Cardiac septum (tissue), 1 donor: ENCODE data around the gene EIPR1. TPM values are rescaled to one million over a fixed set of nuclear protein-coding genes. Genes with fewer than 3 reads are reported as not detected.

Experiments
- DNase-seq: peaks from one replicate; pipeline ENCODE4 v3.0.0-alpha.2; 2020; ENCODE audit warnings: low spot score
- intact Hi-C: fragments of 100-400 bp; cut with DNase I; formaldehyde crosslinking; loops from one replicate; pipeline ENCODE4 v1.14.0; 2022
- total RNA-seq: library from RNA; stranded (reverse); fragmentation: NEBNext Ultra II Directional; extraction: Animal tissue kit (Norgen Biotek cat#: 25700); gene quantifications from one replicate; pipeline ENCODE4 v1.2.1, GENCODE V29; 2021
- donor health status: DM: no; HTN: no; CAD: no.

EIPR1 gene
- total RNA-seq, 1 donor from 2014 or later = 10.5 TPM

DNA sequence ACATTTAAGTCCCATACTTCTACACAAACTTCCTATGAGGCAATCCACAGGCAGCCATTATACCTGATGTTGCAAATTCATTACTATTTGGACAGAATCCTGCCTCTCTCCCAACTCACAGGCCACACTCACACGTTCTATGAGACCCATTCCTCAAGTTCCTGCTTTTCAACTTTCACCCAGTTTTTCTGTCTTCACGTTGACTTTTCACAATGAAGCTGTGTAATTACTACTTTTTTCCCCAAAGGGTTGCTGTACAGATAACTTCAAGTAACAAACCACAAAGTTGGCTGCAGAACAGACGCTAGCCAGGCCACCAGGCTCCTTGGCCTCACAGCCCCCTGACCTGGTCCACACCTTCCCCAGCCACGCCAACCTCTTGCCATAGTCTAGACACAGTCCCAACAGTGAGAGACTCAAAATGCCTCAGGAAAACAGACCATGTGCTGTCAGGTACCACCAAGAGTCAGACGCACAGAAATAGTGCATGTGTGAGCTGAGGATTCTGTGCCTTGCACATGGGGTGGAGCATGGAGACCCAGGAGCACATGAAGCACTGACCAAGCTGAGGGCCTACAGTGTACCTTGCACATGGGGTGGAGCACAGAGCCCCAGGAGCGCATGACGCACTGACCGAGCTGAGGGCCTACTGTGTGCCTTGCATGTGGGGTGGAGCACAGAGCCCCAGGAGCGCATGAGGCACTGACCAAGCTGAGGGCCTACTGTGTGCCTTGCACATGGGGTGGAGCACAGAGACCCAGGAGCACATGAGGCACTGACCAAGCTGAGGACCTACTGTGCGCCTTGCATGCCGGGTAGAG is 61.0 kb downstream of the EIPR1 start:
- intact Hi-C loops = no loop called here
- no peak for DNase-seq

- DNase-seq = peak; percentile 47
- intact Hi-C loops = no loop called here
Observed at GRCh38 chr2:3314626-3315025, 63.0 kb downstream of the EIPR1 start.

DNA sequence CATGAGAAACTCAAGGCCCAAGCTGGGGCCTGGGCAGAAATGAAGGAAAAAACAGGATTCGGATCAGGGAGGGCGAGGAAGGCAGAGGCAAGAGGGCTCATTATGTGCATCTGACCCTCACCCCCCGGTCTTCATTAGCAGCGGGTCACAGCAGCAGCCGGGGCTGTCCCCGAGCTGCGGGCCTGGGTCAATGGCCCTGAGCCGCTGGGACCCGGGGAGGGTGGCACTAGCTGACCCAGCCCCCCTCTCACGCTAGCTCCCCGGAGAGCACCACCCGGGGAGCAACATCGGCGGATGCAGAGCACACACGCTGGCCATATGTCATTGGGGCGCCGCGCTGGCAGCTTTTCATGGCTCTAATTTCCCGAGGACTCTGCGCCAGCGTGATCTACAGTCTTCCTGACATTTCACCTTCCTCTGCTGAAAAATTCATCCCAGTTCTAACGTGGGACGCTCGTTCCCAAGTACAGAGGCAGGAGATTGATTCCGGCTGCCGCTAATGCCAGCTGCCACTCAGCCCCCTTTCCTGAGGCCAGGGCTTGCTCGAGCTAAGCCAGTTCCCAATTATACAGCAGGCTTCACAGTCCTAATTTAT is 63.7 kb downstream of the EIPR1 start:
- peak; percentile 68 for DNase-seq

GRCh38 chr2:3312576-3313345 is 64.9 kb downstream of the EIPR1 start:
- intact Hi-C loops = no loop called here
- peak; percentile 51 for DNase-seq

More for the DNA sequence above, 63.7 kb downstream of the EIPR1 start:
- intact Hi-C loops = no loop called here

DNA sequence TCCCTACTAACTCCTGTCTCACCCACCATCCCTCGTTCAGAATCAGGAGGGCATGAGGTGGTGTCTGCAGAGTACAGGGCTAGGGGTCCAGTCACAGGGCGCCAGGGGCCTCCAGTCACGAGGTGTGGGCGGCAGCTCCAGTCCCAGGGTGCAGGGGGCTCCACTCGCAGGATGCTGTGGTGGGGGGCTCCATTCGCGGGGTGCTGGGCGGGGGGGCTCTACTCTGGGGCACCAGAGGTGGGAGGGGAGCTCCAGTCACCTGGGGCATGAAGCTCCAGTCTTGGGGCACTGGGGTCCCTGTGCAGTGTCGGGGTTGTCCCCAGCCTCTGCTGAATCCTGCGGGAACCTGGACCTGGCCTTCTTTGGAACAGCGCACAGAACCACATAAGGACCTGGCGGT is 66.0 kb downstream of the EIPR1 start:
- DNase-seq = peak; percentile 67
- intact Hi-C loops = no loop called here

DNA sequence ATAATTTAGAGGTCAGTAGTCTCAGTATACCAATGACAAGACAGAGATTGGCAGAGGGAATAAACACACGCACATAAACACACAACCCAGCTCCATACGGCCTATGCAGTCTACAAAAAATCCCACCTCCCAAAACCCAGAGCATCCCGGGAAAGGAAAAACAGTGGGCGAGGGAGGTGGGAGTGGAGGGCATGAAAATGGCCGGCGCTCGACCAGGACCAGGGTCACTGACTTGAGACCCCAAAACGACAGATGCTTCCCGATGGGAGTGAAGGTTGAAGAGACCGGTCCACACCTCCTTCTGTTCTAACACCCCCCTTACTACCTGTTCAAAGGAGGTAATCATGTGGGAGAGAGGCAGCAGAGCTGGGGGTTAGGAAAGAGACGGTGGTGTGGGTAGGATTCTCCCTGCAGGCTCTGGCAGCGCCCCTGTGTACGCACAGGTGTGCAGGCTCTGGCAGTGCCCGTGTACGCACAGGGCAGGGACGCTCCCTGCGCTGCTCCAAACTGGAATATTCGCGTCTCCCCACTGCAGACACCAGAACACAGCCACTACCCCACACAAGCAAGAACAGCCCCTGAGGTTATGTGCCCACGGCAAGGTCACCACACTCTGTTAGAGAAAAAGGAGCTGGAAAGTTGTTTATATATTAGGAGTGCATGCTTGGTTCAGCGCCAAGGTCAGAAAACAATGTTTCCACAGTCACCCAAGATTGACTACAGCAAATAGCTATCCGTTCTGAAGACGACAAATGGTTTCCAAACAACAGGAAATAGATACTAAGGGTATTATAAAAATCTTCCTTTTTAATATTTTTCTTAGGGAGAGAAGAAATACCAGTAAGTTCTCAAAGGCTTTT is 67.9 kb downstream of the EIPR1 start:
- intact Hi-C loops = loop anchor here (10.0 kb wide), 1 partner anchor 465 kb away; no protein-coding TSS in a partner anchor

GRCh38 chr2:3307901-3308300 is 69.7 kb downstream of the EIPR1 start:
- intact Hi-C loops = loop anchor here (10.0 kb wide), 1 partner anchor 463 kb away; no protein-coding TSS in a partner anchor
- peak; percentile 24 for DNase-seq

More for the DNA sequence above, 67.9 kb downstream of the EIPR1 start:
- peak; percentile 27 for DNase-seq

DNA sequence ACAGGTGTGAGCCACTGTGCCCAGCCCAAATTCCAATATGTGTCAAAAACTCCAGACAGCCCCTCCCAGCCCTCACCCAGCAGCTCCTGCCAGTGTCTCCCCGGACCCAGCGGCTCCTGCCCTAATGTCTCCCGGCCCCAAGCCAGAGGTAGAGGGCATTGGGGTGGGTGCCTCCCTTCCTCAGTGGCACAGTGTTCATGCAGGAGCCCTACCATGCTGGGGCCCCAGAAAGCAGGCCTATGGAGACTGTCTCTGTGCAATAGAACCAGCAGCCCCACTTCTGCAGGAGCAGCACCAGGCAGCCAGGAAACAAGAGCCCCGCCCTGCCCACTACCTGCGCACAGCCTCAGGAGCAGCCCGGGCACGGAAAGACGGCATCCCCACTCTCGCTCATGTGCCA is 70.4 kb downstream of the EIPR1 start:
- intact Hi-C loops = loop anchor here (10.0 kb wide), 1 partner anchor 462 kb away; no protein-coding TSS in a partner anchor
- DNase-seq = no peak

DNA sequence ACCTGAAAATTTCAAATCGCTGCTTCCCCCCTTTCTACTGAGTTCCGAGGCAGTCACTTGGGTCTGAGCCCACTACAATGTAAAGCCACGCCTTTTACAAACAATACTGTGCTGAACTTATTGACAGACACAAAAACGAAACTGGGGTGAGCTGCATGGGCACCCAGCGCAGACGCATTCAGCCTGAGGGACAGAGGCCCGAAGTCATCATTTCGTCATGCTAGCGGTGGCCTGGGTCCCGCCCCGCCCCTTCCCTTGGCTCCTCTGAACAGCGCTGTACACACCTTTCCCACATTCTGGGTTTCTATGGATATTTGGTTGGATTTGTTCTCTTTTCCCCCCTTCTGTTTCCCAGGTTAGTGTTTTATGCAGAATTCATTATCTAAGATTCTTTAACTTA is 71.7 kb downstream of the EIPR1 start:
- DNase-seq = peak; percentile 63
- intact Hi-C loops = loop anchor here (10.0 kb wide), 1 partner anchor 461 kb away; no protein-coding TSS in a partner anchor

- no peak for DNase-seq
- intact Hi-C loops = loop anchor here (10.0 kb wide), 1 partner anchor 461 kb away; no protein-coding TSS in a partner anchor
Observed at GRCh38 chr2:3305431-3305830, 72.2 kb downstream of the EIPR1 start.

- peak; percentile 94 for DNase-seq
- intact Hi-C loops = loop anchor here (5.0 to 10.0 kb wide), 2 partner anchors 301 to 459 kb away; no protein-coding TSS in a partner anchor
Observed at GRCh38 chr2:3303583-3304406, 73.8 kb downstream of the EIPR1 start.

- intact Hi-C loops = loop anchor here (5.0 to 10.0 kb wide), 2 partner anchors 301 to 458 kb away; no protein-coding TSS in a partner anchor
- DNase-seq = peak; percentile 63
Observed at GRCh38 chr2:3302751-3303582, 74.7 kb downstream of the EIPR1 start.

DNA sequence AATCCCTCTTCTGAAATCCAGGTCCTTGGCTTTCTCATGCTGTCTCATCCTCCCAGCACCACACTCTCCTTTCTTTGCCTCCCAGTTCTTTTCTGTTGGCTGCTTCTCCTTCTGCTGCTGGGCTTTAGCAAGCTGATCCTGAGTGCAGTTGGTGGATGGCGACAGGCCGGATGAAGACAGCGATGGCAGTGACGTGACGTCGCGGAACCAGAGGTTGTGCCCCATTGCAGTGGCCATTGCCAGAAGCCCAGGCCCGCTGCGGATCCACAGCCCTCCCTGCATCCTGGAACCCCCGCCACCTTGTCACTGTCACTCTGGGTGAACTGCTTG is 75.2 kb downstream of the EIPR1 start:
- DNase-seq = no peak
- intact Hi-C loops = loop anchor here (5.0 to 10.0 kb wide), 2 partner anchors 300 to 458 kb away; no protein-coding TSS in a partner anchor

DNA sequence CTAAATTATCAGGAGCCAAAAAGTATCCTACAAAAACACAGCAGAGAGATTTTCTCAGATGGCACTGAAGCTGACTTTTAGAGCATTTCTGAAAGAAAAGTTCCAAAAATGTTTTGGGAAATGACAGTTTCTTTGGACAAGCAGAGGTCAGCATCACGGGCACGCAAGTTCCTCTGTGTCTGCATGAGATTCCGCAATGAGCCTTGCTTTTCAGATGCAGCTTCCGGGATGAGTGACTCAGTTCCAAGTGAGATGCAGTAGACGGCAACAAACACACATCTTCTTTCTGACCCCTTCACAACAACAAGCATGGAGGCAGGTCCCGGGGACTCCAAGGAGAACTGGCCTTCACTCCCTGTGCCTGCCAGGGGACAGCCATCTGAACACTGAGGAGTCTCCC is 76.6 kb downstream of the EIPR1 start:
- DNase-seq = peak; percentile 57
- intact Hi-C loops = loop anchor here (5.0 to 10.0 kb wide), 2 partner anchors 299 to 456 kb away; no protein-coding TSS in a partner anchor

DNA sequence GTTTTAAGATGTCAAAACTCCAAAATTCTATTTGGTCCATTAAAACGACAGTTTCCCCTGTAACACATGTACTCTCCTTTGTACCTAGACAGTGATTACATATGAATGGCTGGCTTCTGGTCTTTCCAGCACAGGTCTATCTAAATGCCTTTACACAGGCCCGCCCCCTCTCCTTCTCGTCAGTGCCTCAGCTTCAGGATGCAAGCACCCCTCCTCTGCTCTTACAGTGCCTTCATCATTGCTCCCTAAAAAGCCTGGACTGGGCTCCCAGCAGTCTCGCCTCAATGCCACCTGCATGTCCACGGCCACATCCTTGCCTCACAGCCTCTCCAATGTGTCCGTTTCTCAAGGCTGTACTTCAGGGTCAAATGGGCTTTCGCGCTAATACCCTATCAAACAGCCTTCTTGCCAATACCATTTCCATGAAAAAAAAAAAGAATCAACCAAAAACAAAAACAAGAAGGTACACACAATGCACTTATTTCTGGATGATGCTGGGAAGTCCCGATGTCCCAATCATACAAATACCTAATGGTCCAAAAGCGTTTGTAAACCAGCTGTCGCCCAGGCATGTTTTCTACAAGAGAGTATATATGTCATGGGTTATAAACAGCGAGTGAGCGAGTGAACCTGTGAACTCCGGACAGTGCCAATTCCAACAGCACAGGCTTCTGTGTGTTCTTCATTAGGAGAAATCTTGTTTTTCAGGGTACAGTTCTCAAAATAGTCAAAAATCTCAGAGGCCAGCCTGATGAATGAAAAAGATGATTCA is 77.2 kb downstream of the EIPR1 start:
- intact Hi-C loops = loop anchor here (5.0 to 10.0 kb wide), 2 partner anchors 298 to 456 kb away; no protein-coding TSS in a partner anchor
- peak; percentile 31 for DNase-seq

DNA sequence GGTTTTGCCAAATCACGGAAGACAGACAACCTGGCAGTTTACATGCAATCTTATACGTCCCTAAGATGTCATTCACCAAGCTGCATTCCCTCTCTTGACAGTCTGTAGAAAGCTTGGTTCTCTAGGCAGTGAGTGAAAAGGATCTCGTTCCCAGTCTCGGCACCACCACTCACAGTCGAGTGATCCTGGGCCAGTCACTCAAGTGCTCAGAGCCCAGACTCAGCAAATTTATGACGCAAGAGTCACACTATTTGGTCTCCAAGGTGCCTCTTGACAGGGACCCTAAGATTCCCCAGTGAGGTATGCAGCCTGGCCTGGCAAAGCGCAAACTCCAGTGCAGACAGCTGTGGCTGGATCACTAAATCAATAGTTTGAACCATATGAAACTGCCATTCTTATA is 77.9 kb downstream of the EIPR1 start:
- intact Hi-C loops = loop anchor here (5.0 to 10.0 kb wide), 2 partner anchors 297 to 455 kb away; no protein-coding TSS in a partner anchor
- DNase-seq = no peak
